Activated CD4-positive, alpha-beta T cell treated with anti-CD3 and anti-CD28 coated beads, Interleukin-2, Interleukin-6, amounts not matched to agents 100 ng/mL and 50 ng/mL, durations not matched to agents 16 hours and 8 hours (primary cell): ENCODE results near the gene HTRA3.

Experiments used
- DNase-seq: peaks from one replicate; pipeline ENCODE4 v3.0.0-alpha.2; 2020

The HTRA3 gene

GRCh38 chr4:8270418-8270771 lies 841 bp downstream of the HTRA3 start:
- no peak for DNase-seq

GRCh38 chr4:8270912-8271815 lies 1.6 kb downstream of the HTRA3 start:
- DNase-seq: no peak

GRCh38 chr4:8271821-8272220 lies 2.3 kb downstream of the HTRA3 start:
- DNase-seq: no peak

- DNase-seq: no peak
These were observed 3.2 kb downstream of the HTRA3 start for GRCh38 chr4:8272472-8273428.

- no peak for DNase-seq
These were observed 3.9 kb downstream of the HTRA3 start for GRCh38 chr4:8273450-8273849.

- DNase-seq: no peak
These were observed 4.6 kb downstream of the HTRA3 start for GRCh38 chr4:8274066-8274652.

- DNase-seq: no peak
These were observed 5.4 kb downstream of the HTRA3 start for GRCh38 chr4:8274765-8275547.

GRCh38 chr4:8275548-8275910 lies 6.0 kb downstream of the HTRA3 start:
- no peak for DNase-seq

GRCh38 chr4:8276358-8277240 lies 7.0 kb downstream of the HTRA3 start:
- no peak for DNase-seq

GRCh38 chr4:8277356-8278008 lies 7.9 kb downstream of the HTRA3 start:
- no peak for DNase-seq

- DNase-seq: no peak
These were observed 8.4 kb downstream of the HTRA3 start for GRCh38 chr4:8278009-8278395.

GRCh38 chr4:8278421-8279287 lies 9.1 kb downstream of the HTRA3 start:
- no peak for DNase-seq

- DNase-seq: no peak
These were observed 10.0 kb downstream of the HTRA3 start for GRCh38 chr4:8279321-8280157.

- DNase-seq: no peak
These were observed 10.8 kb downstream of the HTRA3 start for GRCh38 chr4:8280158-8280875.

GRCh38 chr4:8280876-8281440 lies 11.4 kb downstream of the HTRA3 start:
- no peak for DNase-seq

GRCh38 chr4:8281519-8282133 lies 12.1 kb downstream of the HTRA3 start:
- no peak for DNase-seq

GRCh38 chr4:8282134-8282641 lies 12.6 kb downstream of the HTRA3 start:
- DNase-seq: no peak
